ENCODE measurements around the gene ABCB8. TPM values are rescaled to one million over a fixed set of nuclear protein-coding genes. Genes with fewer than 3 reads are reported as not detected.

The ABCB8 gene
- total and polyA plus RNA-seq, 12 donors: 15.5 to 62.3 (median 51.2) TPM

GRCh38 chr7:151028948-151029501 is 775 bp downstream of the ABCB8 start:
- Histone ChIP-seq H3K36me3 (replicated peaks in 1 of 2) (no peaks in the 10 kb centered on the region), H3K27me3 (no peaks in the 10 kb centered on the region), H3K27ac (peak overlapping the region in 4 of 5 donors; percentile 22 to 81 (median 64)), H3K4me1 (replicated peaks in 1 of 2) (peaks cover 6 to 16% of the 10 kb centered on the region in 2 donors), H3K4me3 (peak overlapping the region in 3 of 4 donors; percentile 57 to 90 (median 69)), H3K9me3 (replicated peaks in 1 of 3) (no peaks in the 10 kb centered on the region)
- intact Hi-C loops (cut with DNase I): no loop called here
- TF ChIP-seq CTCF (IDR thresholded peaks at IDR 0.05) (no peak), POLR2A (IDR thresholded peaks at IDR 0.05) (no peak)
- DNase-seq: no peak
- 48 to 62% (median 58%) methylated on average over 17 of the region's 17 CpGs for WGBS, 4 donors

GRCh38 chr7:151031011-151031410 is 2.8 kb downstream of the ABCB8 start:
- Histone ChIP-seq H3K4me1 (replicated peaks in 1 of 2) (peaks cover 6 to 16% of the 10 kb centered on the region in 2 donors), H3K27me3 (no peaks in the 10 kb centered on the region), H3K4me3 (no peak overlapping the region), H3K27ac (no peak overlapping the region), H3K9me3 (replicated peaks in 1 of 3) (no peaks in the 10 kb centered on the region), H3K36me3 (replicated peaks in 1 of 2) (peaks cover 0 to 19% of the 10 kb centered on the region in 2 donors)
- no peak for DNase-seq
- no peak for TF ChIP-seq POLR2A (IDR thresholded peaks at IDR 0.05)
- TF ChIP-seq CTCF (IDR thresholded peaks at IDR 0.05): no peak
- 92 to 99% (median 94%) methylated on average over 4 of the region's 4 CpGs for WGBS, 4 donors
- intact Hi-C loops (cut with DNase I): no loop called here

DNA sequence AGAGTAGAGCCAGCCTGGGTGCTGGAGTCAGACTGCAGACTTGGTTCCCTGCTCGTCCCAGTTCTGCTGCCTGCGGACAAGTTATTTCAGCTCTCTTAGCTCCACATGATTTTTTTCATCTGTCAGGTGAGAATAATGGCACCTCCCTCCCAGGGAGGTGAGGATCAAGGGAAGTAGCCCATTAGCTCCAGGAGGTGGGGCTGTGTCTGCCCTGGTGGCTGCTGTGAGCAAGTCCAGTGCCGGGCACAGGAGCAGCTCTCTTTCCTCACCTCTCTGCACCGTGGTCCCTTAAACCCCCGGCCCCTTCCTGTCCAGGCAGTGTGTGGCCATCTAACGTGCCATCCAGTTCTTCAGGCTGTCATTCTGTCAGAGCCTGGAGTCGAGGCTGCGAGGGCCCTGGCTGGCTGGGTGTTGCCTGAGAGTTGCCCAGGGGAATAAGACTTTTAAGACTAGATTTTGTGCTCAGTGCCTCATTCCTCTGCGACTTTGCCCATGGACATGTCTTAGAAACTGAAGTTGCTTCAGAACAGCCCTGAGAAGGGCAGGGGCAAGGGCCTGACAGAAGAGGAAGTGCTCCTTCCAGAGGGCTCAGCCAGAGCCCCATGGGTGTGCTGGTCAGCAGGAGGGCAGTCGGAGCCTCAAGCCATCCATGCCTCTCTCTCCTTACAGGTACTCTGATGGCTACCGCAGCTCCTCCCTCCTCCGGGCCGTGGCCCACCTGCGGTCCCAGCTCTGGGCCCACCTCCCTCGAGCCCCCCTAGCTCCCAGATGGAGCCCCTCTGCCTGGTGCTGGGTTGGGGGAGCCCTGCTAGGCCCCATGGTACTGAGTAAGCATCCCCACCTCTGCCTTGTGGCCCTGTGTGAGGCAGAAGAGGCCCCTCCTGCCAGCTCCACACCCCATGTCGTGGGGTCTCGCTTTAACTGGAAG is 5.0 kb downstream of the ABCB8 start:
- H3K4me3 ChIP-seq: no peak overlapping the region
- TF ChIP-seq CTCF (IDR thresholded peaks at IDR 0.05) (no peak), POLR2A (IDR thresholded peaks at IDR 0.05) (no peak)

GRCh38 chr7:151033864-151034249 is 5.6 kb downstream of the ABCB8 start:
- WGBS, 4 donors: 82 to 100% (median 92%) methylated on average over 3 to 5 of the region's 5 CpGs
- H3K27me3 ChIP-seq: no peaks in the 10 kb centered on the region
- no peak overlapping the region for H3K27ac ChIP-seq
- intact Hi-C loops (cut with DNase I): no loop called here
- peaks cover 9 to 18% of the 10 kb centered on the region in 2 donors for H3K4me1 ChIP-seq (replicated peaks in 1 of 2)
- H3K36me3 ChIP-seq (replicated peaks in 1 of 2): peaks cover 0 to 34% of the 10 kb centered on the region in 2 donors
- H3K4me3 ChIP-seq: no peak overlapping the region
- DNase-seq: no peak
- no peak for TF ChIP-seq POLR2A (IDR thresholded peaks at IDR 0.05)
- TF ChIP-seq CTCF (IDR thresholded peaks at IDR 0.05): no peak
- H3K9me3 ChIP-seq (replicated peaks in 1 of 3): no peaks in the 10 kb centered on the region

More for the DNA sequence above, 5.0 kb downstream of the ABCB8 start:
- 87 to 91% (median 90%) methylated on average over 13 to 17 of the region's 17 CpGs for WGBS, 4 donors
- Histone ChIP-seq H3K4me1 (replicated peaks in 1 of 2) (peaks cover 6 to 12% of the 10 kb centered on the region in 2 donors), H3K27ac (no peak overlapping the region), H3K27me3 (no peaks in the 10 kb centered on the region), H3K9me3 (replicated peaks in 1 of 3) (no peaks in the 10 kb centered on the region), H3K36me3 (replicated peaks in 1 of 2) (peaks cover 0 to 34% of the 10 kb centered on the region in 2 donors)
- intact Hi-C loops (cut with DNase I): no loop called here
- DNase-seq: no peak
